IgD-negative memory B cell (primary cell): ENCODE measurements around the gene BRME1. TPM values are rescaled to one million over a fixed set of nuclear protein-coding genes. Genes with fewer than 3 reads are reported as not detected.

Source experiments
- H3K27ac Mint-ChIP-seq, 3 donors: one replicate each; pipeline ENCODE4 v1.8.0; 2020 to 2022; ENCODE audit warnings: mild to moderate bottlenecking in 3 of 3, mixed read lengths in 3 of 3, moderate library complexity in 1 of 3
- H3K27me3 Mint-ChIP-seq: one replicate; pipeline ENCODE4 v1.8.0; 2021; ENCODE audit warnings: mixed read lengths
- H3K36me3 Mint-ChIP-seq: one replicate; pipeline ENCODE4 v1.8.0; 2020; ENCODE audit warnings: mild to moderate bottlenecking, mixed read lengths
- H3K4me1 Mint-ChIP-seq, 3 donors: one replicate each; pipeline ENCODE4 v1.8.0; 2020 to 2022; ENCODE audit warnings: mixed read lengths in 3 of 3, mild to moderate bottlenecking in 1 of 3
- H3K4me3 Mint-ChIP-seq, 4 donors: one replicate each; pipeline ENCODE4 v1.8.0; 2020 to 2022; ENCODE audit warnings: mild to moderate bottlenecking in 4 of 4, mixed read lengths in 4 of 4, moderate library complexity in 3 of 4
- H3K9me3 Mint-ChIP-seq, 3 donors: one replicate each; pipeline ENCODE4 v1.8.0; 2020 to 2021; ENCODE audit warnings: mixed read lengths in 3 of 3, mild to moderate bottlenecking in 1 of 3
- polyA plus RNA-seq: library from polyadenylated mRNA; unstranded; fragments of 300-500 nt; fragmentation: Illumina TruSeq; gene quantifications from one replicate; pipeline ENCODE4 v1.2.3, GENCODE V29; 2021

BRME1 gene
- polyA plus RNA-seq, 1 donor from 2014 or later = not detected

DNA sequence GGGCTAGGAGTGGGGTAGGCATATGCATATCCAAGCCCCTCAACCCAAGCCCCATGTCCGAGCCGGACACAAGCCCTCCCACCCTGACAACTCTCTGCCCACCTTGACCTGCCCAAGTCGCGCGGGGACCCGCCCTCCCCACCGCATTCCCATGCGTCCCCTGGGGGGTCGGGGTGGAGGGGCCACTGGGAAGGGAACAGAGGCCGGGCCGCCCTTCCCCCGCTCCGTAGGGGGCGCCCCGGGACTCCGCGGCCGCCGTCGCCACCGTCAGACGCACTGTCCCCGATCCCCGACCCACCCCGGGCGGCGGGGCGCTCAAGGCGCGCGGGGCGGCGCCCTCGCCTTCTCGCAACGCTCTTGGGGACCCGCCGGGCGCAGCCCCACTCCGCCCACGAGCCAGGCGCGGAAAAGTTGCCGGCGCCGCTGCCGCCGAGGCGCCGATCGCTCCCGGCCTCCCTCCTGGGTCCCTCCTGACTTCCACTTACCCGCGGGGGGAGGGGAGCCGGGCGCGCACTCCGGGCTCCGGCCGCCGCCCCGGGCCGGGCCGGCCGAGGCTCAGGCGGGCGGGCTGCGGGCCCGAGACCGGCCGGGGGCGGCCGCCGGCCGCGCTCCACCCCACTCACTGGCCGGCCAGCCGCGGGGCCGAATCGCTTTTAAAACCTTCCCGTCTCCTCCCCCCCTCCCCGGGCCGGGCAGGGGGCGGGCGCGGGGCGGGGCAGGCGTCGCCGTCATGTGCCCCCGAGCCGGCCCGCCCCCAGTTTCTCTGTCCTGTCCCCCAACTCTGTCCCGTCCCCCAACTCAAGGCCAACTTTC is 63.4 kb downstream of the BRME1 start:
- Mint-ChIP-seq H3K36me3 (no peaks in the 10 kb centered on the region), H3K9me3 (no peaks in the 10 kb centered on the region), H3K4me1 (peaks cover 26 to 34% (median 34%) of the 10 kb centered on the region in 3 donors), H3K4me3 (peak overlapping the region; percentile 84 to 96 (median 92)), H3K27ac (peak overlapping the region; percentile 96 to 99 (median 99)), H3K27me3 (peaks cover 7% of the 10 kb centered on the region)

DNA sequence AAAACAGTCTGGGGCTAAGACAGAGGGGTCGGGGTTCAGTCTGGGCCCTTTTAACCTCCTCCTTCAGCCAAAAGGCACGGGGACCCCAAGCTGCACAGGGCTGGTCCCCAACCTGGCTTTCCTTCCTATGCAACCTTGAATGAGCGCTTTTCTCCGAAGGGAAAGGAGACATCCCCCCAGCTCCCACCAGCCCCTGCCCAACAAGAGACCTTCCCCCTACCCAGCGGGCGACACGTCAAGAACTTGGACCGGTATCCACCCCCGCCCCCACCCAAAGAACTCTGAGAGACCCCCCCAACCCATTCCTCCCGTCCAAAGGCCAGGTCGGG is 64.0 kb downstream of the BRME1 start:
- H3K27me3 Mint-ChIP-seq = peaks cover 7% of the 10 kb centered on the region
- peak overlapping the region; percentile 96 to 99 (median 99) for H3K27ac Mint-ChIP-seq
- peaks cover 30 to 38% (median 38%) of the 10 kb centered on the region in 3 donors for H3K4me1 Mint-ChIP-seq
- H3K36me3 Mint-ChIP-seq = no peaks in the 10 kb centered on the region
- H3K4me3 Mint-ChIP-seq = peak overlapping the region; percentile 84 to 96 (median 92)
- no peaks in the 10 kb centered on the region for H3K9me3 Mint-ChIP-seq

DNA sequence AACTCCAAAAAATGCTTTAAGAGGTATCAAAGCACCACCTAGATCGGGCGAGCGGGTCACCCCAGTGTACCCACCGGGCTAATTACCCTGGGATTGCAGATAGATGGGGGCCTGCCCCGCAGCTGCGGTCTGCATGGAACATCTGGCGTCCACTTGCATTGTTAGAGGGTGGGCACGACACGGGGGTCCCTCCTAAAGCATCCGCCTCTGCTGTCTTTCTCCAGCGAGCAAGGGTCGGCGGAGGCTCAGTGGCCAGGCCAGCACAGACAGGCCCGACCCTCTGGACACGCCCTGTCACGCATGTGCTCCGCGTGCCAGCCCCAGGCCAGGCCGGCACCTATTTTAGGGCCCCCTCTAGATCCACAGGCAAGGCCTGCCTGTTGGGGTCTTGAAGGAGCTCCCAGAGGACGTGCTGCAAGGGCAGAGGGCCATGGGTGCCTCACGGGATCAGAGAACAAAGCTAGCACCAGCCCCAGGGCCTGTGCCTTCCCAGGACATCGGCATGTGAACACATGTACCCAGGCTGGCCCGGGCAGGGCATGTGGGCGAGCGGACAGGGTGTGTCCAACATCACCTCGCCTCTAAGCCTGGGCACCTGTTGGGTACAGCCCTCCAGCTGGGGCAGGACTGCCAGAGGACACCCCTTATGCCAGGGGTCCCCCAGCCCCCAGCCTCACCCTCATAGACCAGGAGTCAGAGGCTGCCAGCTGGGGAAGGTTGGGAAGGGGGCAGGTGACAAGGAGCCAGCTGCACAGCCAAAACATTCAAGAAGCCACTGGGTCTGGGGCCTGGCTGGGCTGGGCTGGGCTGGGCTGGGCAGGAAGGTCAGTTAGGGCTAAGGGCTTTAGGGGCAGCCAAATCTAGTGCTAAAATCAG is 64.6 kb downstream of the BRME1 start:
- H3K4me3 Mint-ChIP-seq = peak overlapping the region; percentile 84 to 96 (median 92)
- peak overlapping the region; percentile 96 to 99 (median 99) for H3K27ac Mint-ChIP-seq
- H3K4me1 Mint-ChIP-seq = peaks cover 34 to 36% (median 35%) of the 10 kb centered on the region in 3 donors
- H3K27me3 Mint-ChIP-seq = peaks cover 2% of the 10 kb centered on the region
- H3K9me3 Mint-ChIP-seq = no peaks in the 10 kb centered on the region
- no peaks in the 10 kb centered on the region for H3K36me3 Mint-ChIP-seq

DNA sequence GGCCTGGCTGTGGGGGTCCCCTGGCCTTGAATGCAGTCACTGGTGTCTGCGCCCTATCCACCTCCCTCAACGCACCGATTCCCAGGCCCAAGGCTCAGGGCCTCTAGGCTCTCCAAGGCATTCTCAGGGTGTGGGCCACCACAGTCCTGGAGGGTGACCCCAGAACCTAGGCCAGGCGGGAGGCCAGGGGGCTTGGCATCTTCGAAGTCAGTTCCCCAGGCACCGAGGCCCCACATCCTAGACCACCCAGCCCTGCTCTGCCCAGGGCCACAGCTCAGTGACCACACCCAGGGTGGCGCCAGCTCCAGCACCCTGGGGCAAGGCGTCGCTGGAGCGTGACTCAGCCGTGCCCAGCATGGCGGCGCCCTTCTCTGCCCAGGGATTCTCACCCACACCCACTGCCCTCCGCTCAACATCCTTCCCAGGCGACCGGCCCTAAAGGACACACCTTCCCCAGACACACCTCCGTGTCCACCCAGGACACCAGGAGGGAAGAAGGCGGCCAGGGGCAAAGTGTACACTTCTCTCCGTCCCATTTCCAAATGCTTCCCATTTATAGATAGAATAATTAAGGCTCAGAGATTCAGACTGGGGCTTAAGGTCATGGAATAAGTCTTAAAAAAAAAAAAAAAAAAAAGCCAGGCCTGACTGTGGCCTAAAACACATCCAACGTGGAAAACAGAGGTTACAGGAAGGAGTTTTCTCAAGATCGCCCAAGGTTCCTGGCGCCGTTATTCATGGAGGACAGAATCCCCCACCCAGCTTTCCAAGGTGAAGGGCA is 65.4 kb downstream of the BRME1 start:
- Mint-ChIP-seq H3K4me3 (peak overlapping the region; percentile 84 to 96 (median 92)), H3K36me3 (no peaks in the 10 kb centered on the region), H3K9me3 (no peaks in the 10 kb centered on the region), H3K27me3 (no peaks in the 10 kb centered on the region), H3K4me1 (peaks cover 28 to 35% (median 33%) of the 10 kb centered on the region in 3 donors), H3K27ac (peak overlapping the region; percentile 96 to 99 (median 99))

DNA sequence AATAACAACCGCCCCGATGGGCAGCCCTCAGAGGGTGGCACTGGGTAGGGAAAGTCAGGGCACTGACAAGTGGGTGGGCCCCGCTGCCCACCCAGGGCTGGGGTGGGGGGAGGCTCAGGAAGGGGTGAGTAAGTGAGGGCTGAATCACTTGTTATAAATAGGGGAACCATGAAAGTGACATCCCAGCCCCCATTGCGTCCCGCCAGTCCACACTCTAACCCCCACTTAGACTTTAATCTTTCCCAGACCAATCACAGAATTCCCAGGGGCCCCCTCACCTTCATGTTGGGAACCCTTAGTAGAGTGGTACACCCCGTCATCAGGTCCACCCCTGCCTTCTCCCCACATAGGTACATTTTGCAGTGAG is 66.0 kb downstream of the BRME1 start:
- Mint-ChIP-seq H3K36me3 (no peaks in the 10 kb centered on the region), H3K27ac (peak overlapping the region; percentile 96 to 99 (median 99)), H3K27me3 (no peaks in the 10 kb centered on the region), H3K9me3 (no peaks in the 10 kb centered on the region), H3K4me1 (peaks cover 28 to 33% (median 30%) of the 10 kb centered on the region in 3 donors), H3K4me3 (peak overlapping the region; percentile 84 to 96 (median 92))

DNA sequence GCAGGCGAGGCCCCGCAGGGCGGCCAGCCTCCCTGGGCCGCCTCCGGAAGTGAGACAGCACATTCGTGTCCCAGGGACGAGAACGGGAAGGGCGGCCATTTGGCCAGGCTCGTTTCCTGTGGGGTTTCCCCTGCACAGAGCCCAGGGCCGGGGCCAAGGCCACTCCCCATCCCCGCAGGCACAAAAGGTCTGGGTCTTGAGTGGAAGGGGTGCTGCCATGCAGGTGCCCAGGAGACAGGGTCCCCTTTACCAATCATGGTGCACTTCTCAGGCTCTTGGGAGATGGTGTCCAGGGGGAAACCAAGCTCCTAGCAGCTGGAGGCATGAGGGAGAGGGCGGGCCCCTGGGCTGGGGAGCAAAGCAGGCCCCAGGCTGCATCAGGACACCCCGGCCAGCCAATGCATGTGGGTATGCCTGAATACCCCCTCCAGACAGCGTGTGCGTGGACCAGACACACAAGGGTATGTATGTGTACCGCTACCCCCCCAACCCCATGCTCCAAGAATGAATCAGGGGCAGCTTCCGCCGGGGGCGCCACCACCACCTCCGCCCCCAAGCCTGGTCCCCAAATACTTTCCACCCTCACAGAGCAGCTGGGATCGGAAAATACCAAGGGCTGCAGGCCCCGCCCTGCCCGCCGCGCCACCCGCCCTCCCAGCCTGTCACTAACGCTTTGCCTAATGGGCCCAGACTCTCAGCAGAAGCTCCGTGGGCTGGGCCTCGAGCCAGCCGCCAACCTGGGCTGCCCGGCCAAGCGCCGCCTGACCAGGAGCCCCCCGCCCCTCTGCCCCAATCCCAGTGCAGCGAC is 66.6 kb downstream of the BRME1 start:
- Mint-ChIP-seq H3K27me3 (no peaks in the 10 kb centered on the region), H3K27ac (peak overlapping the region; percentile 96 to 99 (median 99)), H3K4me3 (peak overlapping the region; percentile 84 to 96 (median 92)), H3K4me1 (peaks cover 26 to 32% (median 27%) of the 10 kb centered on the region in 3 donors), H3K9me3 (no peaks in the 10 kb centered on the region), H3K36me3 (no peaks in the 10 kb centered on the region)

DNA sequence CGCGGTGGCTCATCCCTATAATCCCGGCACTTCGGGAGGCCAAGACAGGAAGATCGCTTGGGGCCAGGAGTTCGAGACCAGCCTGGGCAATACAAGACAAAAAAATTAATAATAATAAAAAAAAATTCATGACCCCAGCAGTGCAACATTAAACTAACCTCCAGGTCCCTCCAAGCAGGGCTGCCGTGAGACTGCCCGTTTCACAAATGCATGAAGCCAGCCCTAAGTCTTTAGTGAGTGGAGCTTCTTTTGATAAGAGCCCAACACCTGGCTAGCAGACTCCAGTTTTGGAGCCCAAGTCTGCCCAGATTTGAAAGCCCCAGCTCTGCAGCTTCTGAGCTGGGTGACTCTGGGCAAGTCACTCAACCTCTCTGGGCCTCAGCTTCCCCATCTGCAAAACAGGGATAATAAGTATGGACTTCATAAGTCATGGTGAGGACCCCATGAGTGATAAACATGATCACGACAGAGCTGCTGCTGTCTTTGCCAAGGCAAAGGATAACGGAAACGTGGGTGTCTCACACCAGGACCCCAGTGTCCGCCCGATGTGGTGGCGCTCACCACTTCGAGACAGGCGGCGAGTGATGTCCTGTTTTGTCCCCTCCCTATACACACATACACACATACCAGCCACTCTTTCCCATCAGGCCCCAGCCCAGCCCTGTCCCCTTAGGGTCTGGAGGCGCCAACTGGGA is 67.3 kb downstream of the BRME1 start:
- H3K9me3 Mint-ChIP-seq = no peaks in the 10 kb centered on the region
- peaks cover 29 to 37% (median 33%) of the 10 kb centered on the region in 3 donors for H3K4me1 Mint-ChIP-seq
- H3K36me3 Mint-ChIP-seq = no peaks in the 10 kb centered on the region
- H3K27ac Mint-ChIP-seq = peak overlapping the region; percentile 96 to 99 (median 99)
- peak overlapping the region; percentile 84 to 96 (median 92) for H3K4me3 Mint-ChIP-seq
- H3K27me3 Mint-ChIP-seq = no peaks in the 10 kb centered on the region

DNA sequence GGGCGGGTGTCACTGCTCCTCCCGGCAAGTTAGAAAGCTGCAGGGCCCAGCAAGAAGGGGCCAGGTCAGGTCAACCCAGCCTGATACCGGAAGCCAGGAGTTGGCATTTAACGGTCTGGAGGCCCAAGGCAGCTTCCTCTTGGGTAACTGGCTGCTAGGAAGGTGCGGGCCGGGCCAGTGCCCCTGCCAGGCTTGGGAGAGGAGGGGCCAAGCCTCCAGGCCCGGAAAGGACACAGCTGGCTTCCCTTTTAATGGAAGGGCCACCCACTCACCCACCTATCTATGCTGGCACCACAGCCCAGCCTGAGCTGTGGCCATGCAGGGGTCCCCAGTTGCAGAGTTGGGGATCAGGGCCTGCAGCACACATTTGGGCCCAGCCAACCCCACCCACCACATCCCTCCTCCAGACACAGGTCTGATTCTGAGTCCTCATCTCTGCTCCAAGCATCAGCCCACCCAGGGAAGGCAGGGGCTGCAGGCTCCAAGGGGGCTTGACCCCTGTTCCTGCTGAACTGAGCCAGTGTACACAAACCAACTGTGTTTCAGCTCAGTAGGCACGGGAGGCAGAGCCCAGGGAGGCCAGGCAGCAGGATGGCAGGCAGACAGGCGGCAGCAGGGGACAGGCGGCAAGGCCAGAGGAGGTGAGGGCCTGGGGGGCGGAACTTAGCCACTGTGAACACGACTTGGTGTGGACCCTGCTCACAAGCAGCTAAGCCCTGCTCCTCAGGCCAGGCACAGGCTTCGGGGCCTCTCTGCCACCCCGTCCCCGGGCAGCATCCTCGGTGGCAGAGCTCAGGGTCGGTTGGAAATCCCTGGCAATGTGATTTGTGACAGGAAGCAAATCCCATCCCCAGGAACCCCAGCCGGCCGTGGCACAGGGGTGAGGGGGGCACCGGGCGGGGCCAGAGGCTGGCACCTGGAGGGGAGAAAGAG is 69.9 kb downstream of the BRME1 start:
- Mint-ChIP-seq H3K27ac (peak overlapping the region; percentile 94 to 99 (median 99)), H3K27me3 (no peaks in the 10 kb centered on the region), H3K36me3 (no peaks in the 10 kb centered on the region), H3K4me3 (peak overlapping the region in 3 of 4 donors; percentile 21 to 89 (median 58)), H3K4me1 (peaks cover 27 to 38% (median 37%) of the 10 kb centered on the region in 3 donors), H3K9me3 (no peaks in the 10 kb centered on the region)

DNA sequence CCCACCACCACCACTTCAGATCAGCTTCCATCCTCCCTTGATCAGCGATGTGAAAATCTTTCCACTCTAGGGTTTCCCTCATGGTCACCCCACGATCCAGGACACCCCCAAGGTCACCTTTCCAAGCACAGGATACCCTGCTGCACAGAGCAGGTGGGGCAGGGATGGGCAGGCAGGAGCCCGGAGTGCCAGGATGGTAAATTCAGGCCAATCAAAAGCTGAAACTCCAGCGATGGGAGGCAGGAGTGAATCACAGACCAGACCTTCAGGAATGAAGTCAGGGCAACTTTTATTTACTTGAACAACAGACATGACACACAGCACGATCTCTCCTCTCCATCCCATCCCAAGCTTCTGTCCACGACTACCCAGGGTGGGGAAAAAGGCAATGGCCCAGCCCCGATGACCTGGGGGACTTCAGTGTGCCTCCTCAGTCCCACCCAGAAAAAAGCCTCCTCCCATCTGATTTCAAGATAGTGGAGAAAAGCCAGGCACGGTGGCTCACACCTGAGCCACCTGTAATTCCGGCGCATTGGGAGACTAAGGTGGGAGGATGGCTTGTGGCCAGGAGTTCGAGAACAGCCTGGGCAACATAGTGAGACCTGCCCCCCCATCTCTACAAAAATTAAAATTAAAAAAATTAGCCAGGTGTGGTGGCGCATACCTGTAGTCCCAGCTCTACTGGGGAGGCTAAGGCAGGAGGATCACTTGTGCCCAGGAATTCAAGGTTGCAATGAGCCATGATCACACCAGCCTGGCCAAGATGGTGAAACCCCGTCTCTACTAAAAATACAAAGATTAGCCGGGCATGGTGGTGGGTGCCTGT is 71.5 kb downstream of the BRME1 start:
- H3K27me3 Mint-ChIP-seq = no peaks in the 10 kb centered on the region
- no peaks in the 10 kb centered on the region for H3K9me3 Mint-ChIP-seq
- H3K36me3 Mint-ChIP-seq = no peaks in the 10 kb centered on the region
- peak overlapping the region; percentile 85 to 98 (median 93) for H3K4me3 Mint-ChIP-seq
- H3K4me1 Mint-ChIP-seq = peaks cover 18 to 27% (median 26%) of the 10 kb centered on the region in 3 donors
- H3K27ac Mint-ChIP-seq = peak overlapping the region; percentile 95 to 99 (median 98)

DNA sequence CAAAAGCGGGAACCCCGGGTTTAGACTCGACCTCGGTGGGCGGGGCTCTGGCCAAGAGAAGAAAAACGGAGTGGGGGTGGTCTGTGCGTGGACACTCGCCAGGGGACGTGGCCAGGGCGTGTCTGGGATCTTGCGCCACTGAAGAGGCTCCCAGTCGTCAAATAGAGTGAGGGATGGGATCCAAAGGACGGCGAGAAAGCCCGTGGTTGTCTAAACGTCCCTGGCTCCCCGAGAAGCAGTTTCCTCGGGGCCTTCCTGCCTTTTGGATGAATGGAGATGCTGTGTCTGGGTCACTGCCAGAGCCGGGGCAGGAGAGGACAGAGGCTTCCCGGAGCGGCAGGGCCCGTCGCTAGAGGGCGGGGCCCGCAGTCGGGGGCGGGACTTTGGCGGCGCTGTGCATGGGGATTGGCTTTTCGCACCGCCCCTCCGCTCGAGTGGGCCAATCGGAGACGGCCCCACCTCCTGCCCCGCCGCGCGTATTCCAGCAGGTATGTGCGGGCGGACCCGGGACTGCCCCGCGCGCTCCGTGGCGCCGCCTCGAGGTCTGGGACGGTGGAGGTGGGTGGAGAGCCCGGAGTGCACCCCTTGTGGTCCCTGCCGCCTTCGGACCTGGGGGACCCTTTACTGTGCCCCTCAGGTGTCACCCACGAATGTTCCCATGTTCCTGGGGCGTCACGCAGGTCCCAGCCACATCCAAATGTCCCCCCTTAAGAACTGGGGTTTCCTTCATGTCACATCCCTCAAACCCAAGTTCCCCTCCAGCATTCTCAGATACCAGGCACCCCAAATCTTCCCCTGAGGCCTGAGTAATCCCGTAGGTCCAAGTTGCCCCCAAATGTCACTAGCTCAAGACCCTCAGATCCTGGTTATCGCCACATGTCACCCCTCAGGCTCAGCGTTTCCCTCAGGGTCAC is 72.3 kb downstream of the BRME1 start:
- Mint-ChIP-seq H3K27me3 (no peaks in the 10 kb centered on the region), H3K27ac (peak overlapping the region; percentile 95 to 99 (median 98)), H3K4me3 (peak overlapping the region; percentile 85 to 98 (median 93)), H3K9me3 (no peaks in the 10 kb centered on the region), H3K4me1 (peaks cover 14 to 26% (median 24%) of the 10 kb centered on the region in 3 donors), H3K36me3 (no peaks in the 10 kb centered on the region)
